Activated effector memory CD4-positive, alpha-beta T cell treated with Interleukin-2 at 50 U/mL for 16 hours (primary cell): Measurements from ENCODE around the gene MYL12B.
A peak's percentile ranks its signal among the peaks of the same experiment; 100 is the strongest.
"Not testable (repeated sequence)": the region's sequence is repeated elsewhere in the genome, so short reads cannot be mapped to it uniquely, and the experiment has no call there.

Source experiments
- DNase-seq: peaks from one replicate; pipeline ENCODE4 v3.0.0-alpha.2; 2020

MYL12B gene

DNA sequence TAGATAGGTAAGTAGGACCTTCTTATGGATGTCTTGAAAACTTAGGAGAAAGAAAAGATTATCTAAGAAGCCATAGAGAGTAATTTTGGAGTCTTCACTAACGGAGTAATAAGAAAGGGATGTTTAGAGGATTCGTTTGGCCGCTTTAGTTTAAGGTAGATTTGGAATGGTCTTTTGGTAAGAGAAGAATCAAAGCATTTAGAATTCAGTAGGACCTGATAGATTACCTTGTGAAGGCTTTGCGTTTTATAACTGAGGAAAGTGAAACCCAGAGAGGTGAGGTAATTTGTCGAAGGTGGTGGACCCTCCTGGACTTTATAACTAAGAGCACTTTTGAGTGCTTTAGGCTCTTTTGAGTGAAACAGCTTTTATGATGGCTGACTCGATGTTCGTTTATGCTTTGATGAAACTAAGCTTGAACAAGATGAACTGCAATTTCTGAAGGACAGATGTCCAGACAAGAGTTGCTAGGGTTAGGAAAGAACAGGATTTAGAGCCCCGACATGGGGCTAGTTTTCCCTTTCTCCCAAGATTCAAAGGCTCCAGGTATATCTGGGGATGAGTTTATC is 1.3 kb downstream of the MYL12B start:
- no peak for DNase-seq

DNA sequence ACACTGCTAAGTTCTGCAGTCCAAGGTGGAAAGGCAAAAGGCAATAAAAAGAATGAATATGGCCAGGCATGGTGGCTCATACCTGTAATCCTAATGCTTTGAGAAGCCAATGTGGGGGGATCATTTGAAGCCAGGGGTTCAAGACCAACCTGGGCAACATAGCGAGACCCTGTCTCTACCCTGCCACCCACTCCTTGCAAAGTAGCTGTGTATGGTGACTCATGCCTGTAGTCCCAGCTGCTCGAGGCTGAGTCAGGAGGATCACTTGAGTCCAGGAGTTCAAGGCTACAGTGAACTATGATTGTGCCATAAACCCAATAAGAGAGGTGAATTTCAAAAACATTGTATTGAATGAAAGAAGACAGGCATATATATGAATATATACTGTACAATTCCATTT is 2.4 kb downstream of the MYL12B start:
- DNase-seq = no peak

DNA sequence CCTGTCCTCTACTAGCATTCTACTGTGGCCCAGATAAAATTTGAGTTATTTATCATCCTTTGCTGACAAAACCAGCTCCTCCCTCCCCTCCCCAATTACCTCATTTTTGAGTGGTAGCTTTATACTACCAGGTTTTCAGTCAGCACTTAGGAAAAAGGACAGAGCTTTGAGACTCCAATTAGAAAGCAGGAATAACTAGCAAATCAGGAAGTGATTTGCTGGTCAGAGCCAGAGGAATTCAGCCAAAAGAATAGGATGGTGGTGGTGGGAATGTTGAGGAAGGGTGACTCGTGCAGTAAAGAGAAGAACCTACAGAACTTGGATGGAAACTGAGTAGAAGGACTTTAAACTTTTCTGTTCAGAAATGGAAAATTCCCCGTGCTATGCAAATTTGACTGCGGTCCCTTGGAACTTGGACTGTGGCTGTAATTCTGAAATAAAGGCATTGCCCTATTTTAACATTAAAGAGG is 3.7 kb downstream of the MYL12B start:
- no peak for DNase-seq

DNA sequence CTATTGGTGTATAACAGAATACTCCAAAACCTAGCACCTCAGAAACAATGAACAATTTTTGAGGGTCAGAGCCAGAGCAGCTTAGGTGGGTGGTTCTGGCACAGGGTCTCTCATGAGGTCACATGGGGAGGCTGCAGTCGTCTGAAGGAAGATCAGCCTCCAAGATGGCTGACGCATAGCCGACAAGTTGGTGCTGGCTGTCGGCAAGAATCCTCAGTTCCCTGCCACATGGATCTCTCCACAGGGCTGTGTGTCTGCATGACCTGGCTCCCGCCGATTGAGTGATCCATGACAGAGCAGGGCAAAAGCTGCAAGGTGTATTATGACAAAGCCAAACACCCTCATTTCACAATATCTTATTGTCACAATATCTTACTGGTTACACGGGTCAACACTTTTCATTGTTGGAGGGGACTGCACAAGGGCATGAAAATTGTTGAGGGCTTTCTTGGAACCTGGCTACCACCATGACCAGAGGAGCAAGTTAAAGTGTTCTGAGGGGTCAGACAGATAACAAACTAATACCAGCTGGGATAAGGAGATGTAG is 4.2 kb downstream of the MYL12B start:
- no peak for DNase-seq

GRCh38 chr18:3268306-3268705 is 6.4 kb downstream of the MYL12B start:
- no peak for DNase-seq

GRCh38 chr18:3269241-3269913 is 7.4 kb downstream of the MYL12B start:
- no peak for DNase-seq

DNA sequence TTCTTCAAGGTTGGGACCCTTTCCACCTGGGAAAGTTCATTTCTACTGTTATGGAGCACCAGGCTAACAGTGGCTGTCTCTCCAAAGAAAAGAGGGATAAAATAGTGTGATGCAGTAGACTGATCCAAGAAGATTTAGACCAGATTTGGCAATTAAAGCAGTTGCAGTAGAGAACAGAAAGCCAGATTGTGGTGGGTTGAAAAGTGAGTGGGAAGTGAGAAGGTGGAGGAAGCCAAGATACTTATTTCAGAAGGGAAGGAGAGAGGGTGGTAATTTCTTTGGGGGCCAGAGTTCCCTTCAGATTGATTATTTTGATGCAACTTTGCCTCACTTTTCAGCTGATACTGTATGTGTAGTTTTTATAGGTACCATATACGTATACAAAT is 8.0 kb downstream of the MYL12B start:
- DNase-seq = no peak

DNA sequence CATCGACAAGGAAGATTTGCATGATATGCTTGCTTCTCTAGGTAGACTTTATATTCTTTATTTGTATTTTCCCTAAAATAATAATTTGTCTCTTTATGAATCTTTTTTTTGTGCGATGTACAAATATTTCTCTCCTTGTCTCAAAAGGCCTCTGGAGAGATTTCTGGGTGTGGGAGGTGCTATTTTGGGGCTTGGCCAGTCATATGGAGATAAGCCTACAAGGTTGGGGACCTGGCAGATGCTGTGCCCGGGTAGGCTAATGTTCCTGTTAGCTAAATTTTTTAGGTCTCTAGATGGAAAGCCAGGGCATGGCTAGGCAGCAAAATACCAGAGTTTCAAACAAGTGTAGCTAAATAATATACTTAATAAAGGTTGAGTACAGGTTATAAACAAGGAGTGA is 11.1 kb downstream of the MYL12B start:
- no peak for DNase-seq

- DNase-seq = not testable (repeated sequence)
These were observed 15.8 kb downstream of the MYL12B start for GRCh38 chr18:3277643-3278213.

DNA sequence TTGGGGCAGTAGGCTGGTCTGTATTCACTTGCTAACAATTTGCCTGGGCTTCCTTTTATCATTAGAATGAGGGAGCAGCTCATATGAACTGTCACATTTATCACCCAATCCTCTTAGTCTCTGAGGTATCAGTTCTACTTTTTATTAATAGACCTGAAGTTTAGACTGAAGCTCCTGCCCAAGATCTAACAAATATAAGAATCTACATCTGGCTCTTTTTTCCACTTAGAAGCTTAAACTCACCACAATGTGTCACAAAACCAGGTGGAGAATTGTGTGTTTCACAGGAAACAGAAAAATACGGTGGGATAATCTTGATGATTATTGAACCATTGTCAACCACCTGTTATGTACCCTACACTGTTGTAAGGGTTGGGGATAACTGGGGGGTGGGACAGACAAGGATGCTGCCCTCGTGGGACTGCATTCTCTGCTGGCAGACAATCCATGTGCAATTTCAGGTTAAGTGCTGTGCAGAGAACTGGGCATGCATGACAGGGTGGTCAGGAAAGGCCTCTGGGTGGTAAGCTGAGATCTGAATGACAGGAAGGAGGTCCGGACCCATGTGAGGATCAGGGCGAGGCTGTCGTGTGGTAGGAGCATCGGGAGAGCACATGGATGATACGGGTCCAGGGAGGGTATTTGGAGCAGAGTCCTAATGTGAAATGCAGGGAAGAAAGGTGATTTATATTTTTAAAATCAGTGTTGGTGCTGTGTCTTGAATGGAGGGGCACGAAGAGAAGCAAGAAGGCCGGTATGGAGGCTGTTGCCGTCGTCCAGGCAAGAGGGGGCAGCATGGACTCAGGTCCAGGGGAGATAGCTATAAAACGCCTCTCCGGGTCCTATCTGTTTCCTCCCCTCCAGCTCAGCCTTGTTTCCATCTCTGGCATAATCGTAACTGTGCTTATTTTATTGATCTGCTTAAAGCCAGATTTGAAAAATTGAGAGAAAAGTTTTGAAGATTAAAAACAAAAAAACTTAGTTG is 17.6 kb downstream of the MYL12B start:
- DNase-seq = no peak

DNA sequence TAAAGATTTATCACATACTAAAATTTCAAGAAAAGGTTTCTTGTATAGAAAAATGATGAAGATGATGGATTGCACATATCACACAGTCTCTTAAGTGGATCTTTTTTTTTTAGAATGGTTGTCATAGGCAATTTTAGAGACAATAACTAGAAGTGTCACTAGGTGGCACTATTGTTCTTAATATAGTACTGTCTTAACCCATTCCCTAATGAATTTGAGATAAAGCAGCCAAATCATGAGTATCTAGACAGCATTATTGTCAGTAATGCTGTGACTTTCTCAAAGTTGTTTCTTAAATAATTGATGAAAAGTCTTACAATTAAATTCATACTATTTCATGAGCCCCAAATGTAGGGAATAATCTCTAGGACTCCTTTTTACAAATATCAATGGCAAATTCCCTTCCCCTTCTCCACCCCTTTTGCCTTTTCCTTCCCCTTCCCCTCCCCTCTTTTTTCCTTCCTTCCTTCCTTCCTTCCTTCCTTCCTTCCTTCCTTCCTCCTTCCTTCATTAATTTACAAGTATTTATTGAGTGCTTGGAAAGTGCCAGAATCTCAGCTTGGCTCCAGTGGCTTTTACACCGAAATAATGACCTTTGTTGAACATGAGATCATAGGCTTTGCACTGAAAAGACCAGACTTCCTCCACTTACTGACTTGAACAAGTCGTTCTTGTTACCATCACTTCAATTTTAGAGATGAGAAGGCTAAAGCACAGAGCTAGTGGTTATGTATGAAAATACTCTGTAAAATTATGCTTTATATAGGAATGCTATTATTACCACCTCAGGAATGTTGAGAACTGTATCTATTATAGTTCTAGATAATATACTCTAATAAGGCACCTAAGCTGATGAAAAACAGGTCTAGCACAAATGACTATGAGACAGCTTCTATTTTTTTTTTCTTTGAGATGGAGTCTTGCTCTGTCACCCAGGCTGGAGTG is 19.8 kb downstream of the MYL12B start:
- no peak for DNase-seq

GRCh38 chr18:3283253-3283863 is 21.4 kb downstream of the MYL12B start:
- DNase-seq = no peak

DNA sequence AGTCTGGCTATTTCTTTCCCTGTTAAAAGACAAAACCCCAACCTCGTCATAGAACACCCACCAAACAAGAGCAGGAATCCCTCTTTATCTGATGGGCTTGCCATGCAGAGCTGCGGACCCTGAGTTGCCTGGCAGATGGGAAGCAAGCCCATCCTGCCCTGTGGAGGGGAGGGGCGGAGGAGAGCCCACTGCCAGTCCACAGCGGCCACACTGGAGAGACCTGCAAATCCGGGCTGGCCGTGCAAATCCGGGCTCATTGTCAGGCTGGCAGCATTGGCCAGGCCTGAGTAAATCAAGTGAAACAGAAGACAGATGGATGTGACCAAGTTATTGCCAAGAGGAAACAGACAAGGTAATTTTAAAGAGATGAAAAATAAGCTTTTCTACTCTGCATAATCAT is 22.0 kb downstream of the MYL12B start:
- no peak for DNase-seq

DNA sequence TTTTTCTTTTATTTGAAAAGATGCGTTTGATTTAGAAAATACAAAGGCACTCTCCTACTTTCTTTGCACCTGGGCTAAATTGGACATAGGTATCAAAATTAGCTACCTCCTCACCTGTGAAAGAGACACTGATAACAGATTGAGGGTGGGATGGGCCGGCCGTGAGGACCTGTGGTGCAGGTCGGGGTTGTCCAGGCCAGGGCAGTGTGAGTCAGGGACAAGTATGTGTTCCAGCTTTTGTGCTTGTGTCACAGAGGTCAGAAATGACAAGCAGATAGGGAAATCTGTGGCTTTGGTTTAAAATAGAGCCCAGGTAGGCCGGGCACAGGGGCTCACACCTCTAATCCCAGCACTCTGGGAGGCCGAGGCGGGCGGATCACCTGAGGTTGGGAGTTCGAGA is 22.6 kb downstream of the MYL12B start:
- no peak for DNase-seq

- DNase-seq = no peak
These were observed 24.2 kb downstream of the MYL12B start for GRCh38 chr18:3286159-3286558.

DNA sequence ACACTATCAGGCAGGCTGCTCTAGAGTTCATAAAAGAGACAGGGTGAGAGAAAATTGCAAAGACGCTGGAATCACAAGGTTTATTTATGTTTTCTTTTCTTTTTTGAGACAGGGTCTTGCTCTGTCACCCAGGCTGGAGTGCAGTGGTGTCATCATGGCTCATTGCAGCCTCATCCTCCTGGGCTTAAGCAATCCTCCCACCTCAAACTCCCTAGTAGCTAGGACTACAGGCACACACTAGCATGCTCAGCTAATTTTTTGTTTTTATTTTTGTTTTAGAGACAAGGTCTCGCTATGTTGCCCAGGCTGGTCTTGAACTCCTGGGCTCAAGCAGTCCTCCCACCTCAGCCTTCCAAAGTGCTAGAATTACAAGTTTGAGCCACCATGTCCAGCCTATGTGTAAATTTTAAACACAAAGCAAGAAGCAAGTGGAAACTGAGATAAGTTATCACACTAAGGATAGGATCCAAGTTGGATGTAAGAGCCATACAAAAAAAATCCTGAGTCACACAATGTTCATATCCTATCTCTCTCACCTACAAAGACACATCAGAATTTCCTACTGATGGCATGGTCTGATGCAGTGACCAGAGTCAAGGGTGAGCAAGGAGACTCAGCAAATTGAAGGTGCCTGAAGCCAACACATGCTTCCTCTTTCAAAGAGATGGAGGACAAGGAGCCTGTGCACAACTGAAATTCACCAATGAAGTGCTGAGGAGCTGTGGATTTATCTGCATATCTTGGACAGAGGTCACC is 31.4 kb downstream of the MYL12B start:
- no peak for DNase-seq

DNA sequence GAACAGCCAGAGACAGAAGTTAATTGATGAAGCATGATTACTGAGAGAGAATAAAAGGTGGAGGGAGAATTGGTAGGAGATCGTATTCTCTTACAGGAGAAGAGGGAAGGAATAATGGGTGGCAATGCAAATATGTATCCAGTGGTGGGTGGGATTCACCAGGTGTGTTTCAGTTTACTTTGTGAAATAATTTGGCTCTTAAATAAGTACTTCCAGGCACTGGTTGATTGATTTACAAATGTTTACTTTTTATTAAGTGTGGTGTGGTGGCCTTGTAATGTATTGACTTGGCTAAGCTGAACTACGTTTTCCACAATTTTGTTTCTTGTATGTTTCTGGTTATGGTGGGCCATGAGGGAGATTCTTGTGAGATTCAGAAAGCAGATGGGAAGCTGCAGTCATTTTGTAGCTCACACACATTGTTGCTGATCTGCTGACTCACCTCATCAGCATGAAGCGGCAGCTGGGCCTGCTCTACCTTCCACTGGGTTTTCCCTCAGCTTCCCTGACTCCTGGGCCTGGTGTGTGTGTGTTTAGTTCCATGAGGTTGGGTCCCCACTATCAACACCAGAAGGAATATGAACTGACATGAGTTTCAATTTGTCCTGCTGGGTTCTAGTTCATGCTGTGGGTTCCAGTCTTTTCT is 32.6 kb downstream of the MYL12B start:
- DNase-seq = no peak

DNA sequence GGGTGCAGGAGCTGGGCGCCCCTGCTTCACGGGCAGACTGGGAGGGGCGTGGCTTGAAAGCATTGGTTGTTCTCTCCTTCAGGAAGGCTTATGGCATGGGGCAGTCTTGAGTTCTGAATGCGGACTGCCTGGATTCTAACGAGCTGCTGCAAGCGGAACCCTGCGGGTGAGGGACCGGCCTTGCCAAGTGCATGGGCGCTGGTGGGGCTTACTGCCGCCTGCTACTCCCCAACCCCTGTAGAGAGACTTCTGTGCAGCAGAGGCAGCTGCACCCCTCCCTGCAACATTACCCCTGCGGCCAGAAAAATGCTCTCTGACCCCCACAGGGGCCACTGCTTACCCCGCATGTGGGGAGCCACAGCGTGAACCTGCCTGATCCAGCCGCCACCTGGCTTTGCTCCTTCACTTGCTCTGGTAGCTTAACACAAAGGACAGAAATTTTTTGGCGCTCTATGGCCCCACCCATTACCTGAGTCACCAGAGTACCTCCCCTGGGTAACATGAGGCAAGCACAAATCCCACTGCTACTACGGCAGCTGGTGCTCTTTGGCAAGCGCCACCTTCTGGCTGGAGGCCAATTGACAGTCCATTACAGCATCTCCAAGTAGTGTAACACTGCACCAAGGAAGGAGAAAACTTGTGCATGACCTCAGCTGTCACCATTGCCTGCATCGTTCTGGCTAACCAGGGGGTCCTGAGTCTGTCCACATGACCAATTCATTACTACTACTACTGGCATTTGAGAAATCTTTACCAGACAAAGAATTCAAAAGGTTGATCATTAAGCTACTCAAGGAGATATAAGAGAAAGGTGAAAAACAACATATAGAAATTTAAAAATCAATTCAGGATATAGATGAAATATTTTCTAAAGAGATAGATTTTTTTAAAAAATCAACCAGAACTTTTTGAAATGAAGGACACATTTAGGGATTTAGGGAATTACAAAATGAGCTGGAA is 35.4 kb downstream of the MYL12B start:
- peak; percentile 89 for DNase-seq

GRCh38 chr18:3304832-3305231 is 42.9 kb downstream of the MYL12B start:
- DNase-seq = no peak
